ENCODE measurements around the gene PRR32.

PRR32 gene

DNA sequence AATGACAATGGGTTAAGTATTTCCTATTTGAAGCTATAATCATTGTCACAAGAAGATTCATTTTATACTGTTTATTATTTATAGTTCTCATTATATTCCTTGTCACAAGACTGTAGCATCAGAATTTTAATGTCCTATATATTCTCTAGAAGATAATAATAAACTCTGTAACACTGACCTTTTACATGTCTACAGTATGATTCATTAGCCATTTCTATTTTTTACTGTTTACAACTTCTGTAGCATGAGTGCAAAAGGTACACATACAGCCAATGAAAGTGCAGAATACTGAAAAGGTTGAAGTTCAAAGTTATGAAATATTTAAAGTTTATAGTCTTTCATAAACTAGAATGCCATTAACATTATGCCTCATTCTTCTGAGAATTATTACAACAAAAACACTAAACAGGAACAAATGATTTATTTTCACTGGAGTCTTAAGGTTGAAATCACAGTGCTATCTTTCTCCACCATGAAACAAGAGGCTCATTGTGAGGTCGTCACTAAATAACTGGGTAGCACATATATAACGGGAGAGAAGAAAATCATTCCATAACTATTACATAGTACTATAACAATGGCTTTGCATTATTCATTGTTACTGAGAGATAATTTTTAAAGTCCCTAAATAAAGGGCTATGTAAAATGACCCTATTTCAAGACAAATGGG, 4.9 kb downstream of the PRR32 start:
- TF ChIP-seq, protein P1, sequence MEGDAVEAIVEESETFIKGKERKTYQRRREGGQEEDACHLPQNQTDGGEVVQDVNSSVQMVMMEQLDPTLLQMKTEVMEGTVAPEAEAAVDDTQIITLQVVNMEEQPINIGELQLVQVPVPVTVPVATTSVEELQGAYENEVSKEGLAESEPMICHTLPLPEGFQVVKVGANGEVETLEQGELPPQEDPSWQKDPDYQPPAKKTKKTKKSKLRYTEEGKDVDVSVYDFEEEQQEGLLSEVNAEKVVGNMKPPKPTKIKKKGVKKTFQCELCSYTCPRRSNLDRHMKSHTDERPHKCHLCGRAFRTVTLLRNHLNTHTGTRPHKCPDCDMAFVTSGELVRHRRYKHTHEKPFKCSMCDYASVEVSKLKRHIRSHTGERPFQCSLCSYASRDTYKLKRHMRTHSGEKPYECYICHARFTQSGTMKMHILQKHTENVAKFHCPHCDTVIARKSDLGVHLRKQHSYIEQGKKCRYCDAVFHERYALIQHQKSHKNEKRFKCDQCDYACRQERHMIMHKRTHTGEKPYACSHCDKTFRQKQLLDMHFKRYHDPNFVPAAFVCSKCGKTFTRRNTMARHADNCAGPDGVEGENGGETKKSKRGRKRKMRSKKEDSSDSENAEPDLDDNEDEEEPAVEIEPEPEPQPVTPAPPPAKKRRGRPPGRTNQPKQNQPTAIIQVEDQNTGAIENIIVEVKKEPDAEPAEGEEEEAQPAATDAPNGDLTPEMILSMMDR (IDR thresholded peaks at IDR 0.05; ENCODE audit: extremely low read depth, missing control alignments): no peak
- no peak for DNase-seq (ENCODE audit: low spot score)

DNA sequence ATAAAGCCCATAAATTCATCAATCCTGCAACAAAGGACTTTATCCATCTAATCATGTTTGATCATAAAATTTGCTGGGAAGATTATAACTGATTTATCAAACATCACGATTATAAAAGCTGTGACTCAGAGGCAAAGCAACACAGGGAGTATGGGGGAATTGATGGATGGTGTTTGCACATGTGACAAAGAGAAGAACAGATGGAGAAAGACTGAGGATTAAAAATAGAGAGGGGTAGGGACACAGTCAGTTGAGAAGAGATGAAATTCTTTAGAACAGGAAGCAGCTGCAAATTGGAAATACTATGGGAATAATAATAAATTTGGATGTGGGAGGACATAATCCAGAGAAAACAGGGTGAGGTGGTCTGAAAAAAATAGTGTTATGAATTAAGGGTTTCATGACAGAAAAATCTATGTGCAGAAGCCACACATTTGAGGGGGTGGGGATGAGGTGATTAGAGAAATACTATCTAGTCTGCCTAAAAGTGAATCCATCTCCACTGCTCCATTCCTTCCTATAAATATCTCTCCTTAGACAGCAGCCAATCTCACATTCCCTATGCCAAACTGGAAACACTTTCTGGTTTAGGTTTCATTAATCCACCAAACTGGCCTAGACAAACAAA, 6.2 kb downstream of the PRR32 start:
- DNase-seq (ENCODE audit: low spot score): no peak
- TF ChIP-seq, protein P1 (IDR thresholded peaks at IDR 0.05; ENCODE audit: extremely low read depth, missing control alignments): no peak

DNA sequence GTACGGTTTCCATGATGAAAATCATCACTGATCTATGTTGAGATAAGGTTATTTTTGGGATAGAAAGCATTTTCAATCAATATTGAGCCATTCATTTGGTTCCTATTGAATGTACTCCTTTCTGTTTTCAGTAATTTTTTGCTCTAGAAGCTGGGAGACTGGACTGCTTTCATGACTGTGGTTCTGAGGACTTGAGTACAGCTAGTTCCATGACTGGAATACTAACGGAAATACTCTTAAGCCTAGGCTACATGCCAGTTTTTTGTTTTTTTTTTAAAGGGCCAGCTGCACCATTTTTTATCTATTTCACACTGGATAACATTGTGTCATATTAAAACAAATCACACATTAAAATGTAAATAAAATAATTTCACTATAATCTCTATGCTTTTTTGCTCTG, 16.7 kb downstream of the PRR32 start:
- TF ChIP-seq, protein P1 (IDR thresholded peaks at IDR 0.05; ENCODE audit: extremely low read depth, missing control alignments): no peak
- no peak for DNase-seq (ENCODE audit: low spot score)

DNA sequence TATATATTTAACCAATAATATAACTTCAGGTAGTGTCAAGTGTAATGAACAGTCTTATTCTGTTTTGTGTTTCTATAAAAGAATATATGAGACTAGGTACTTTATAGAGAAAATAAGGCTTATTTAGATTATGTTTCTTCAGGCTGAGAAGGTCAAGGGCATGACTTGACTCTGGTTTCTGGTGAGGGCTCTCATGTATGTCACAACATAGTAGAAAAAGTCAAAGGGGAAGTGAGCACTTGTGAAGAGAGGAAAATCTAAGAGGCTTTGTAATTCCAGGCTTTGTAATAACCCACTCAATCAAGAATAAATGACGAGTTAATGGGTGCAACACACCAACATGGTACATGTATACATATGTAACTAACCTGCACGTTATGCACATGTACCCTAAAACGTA, 27.6 kb downstream of the PRR32 start:
- no peak for DNase-seq (ENCODE audit: low spot score)

DNA sequence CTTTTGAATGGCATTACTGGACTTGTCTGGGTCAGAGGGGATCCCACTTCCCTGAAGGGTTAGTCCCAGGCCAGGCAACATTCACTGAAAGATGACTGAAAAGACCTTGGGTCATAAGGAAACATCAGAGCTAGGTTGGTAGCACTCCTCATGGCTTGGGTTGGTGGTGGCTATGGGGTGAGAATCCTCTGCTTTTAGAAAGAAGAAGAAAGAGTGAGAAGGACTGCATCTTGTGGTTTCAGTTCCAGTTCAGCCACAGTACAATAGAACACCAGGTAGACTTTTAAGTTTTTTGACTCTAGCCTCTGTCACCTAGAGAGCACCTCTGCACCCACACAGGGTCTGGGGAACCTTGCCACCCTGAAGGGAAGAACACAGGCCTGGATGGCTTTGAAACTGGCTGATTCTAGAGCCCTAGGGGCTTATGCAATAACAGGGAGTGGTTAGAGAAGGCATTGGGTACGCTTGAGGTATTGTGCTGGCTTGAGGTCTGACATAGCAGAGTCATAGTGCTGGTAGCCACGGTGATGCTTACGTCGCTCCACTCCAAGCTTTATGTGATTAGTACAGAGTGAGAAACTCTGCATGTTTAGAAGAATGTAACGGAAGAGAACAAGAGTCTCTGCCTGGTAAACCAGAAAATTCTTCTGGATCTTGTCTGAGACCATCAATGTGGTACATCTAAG, 36.5 kb downstream of the PRR32 start:
- no peak for DNase-seq (ENCODE audit: low spot score)
- TF ChIP-seq, protein P1 (IDR thresholded peaks at IDR 0.05; ENCODE audit: extremely low read depth, missing control alignments): no peak

More for the DNA sequence above, 27.6 kb downstream of the PRR32 start:
- TF ChIP-seq, protein P1 (IDR thresholded peaks at IDR 0.05; ENCODE audit: extremely low read depth, missing control alignments): no peak

All from GM20000 (cell line).